H1 (cell line): Measurements from ENCODE around the gene VPS52. TPM values are rescaled to one million over a fixed set of nuclear protein-coding genes. Genes with fewer than 3 reads are reported as not detected.

Source experiments
- CTCF ChIA-PET: fragments of 300-600 bp; sonication (Branson Sonifier 250); formaldehyde crosslinking; loops from one replicate; lab custom pipeline; 2021; ENCODE audit not compliant: partially characterized antibody; lab: Charles Lee
- POLR2A ChIA-PET: fragments of 300-600 bp; sonication (Branson Sonifier 250); formaldehyde crosslinking; loops from one replicate; lab custom pipeline; 2021; ENCODE audit warnings: inconsistent platforms; ENCODE audit not compliant: partially characterized antibody; lab: Charles Lee
- DNase-seq, 2 experiments: peaks; one replicate each; pipeline versions ENCODE4 v3.0.0 to v3.0.0-alpha.2; 2010 to 2022; ENCODE audit warnings: low spot score in 2 of 2, low read depth in 1 of 2, mixed read lengths in 1 of 2
- FAIRE-seq: peaks from 2 replicates; lab custom pipeline; 2011; peaks lifted over from hg19 to GRCh38; lab: Jason Lieb, UNC
- H2AFZ ChIP-seq: 2 replicates; pipeline ENCODE4 v1.8.1; 2012; ENCODE audit warnings: low read length, inconsistent platforms
- H2AK5ac ChIP-seq: 2 replicates; pipeline ENCODE4 v1.6.1; 2013; ENCODE audit warnings: low read depth, low read length
- H2BK120ac ChIP-seq: replicated peaks from 2 replicates; pipeline ENCODE3; 2013; ENCODE audit warnings: low read depth, low read length, inconsistent platforms
- H2BK12ac ChIP-seq: 2 replicates; pipeline ENCODE4 v1.6.1; 2013; ENCODE audit warnings: low read depth, low read length
- H2BK15ac ChIP-seq: 2 replicates; pipeline ENCODE4 v1.6.1; 2013; ENCODE audit warnings: low read length
- H2BK20ac ChIP-seq: 2 replicates; pipeline ENCODE4 v1.6.1; 2013; ENCODE audit warnings: low read length
- H2BK5ac ChIP-seq: 2 replicates; pipeline ENCODE4 v1.6.1; 2013; ENCODE audit warnings: low read depth, low read length
- H3K14ac ChIP-seq: 2 replicates; pipeline ENCODE4 v1.6.1; 2013; ENCODE audit warnings: inconsistent platforms; ENCODE audit not compliant: insufficient read length
- H3K18ac ChIP-seq: 2 replicates; pipeline ENCODE4 v1.6.1; 2013; ENCODE audit warnings: low read length; ENCODE audit errors: extremely low read depth
- H3K23ac ChIP-seq: 2 replicates; pipeline ENCODE4 v1.6.1; 2013; ENCODE audit warnings: inconsistent platforms; ENCODE audit not compliant: insufficient read length
- H3K23me2 ChIP-seq: 2 replicates; pipeline ENCODE4 v1.6.1; 2013; ENCODE audit warnings: low read depth, low read length
- H3K27ac ChIP-seq: 2 replicates; pipeline ENCODE4 v1.6.1; 2011; ENCODE audit warnings: low read depth, low read length, inconsistent platforms
- H3K27me3 ChIP-seq, 4 experiments: replicated peaks in 1 of 4; 1 replicate in 1 of 4; 2 replicates in 3 of 4; pipeline versions ENCODE4 v1.6.1 to v1.8.1; 2011 to 2013; ENCODE audit warnings: low read length in 3 of 4, mild to moderate bottlenecking in 3 of 4, inconsistent platforms in 2 of 4, mixed read lengths in 2 of 4, moderate library complexity in 1 of 4; ENCODE audit not compliant: control insufficient read depth in 3 of 4, insufficient read depth in 3 of 4; ENCODE audit errors: extremely low read depth in 1 of 4
- H3K36me3 ChIP-seq, 4 experiments: 2 replicates each; pipeline versions ENCODE4 v1.6.1 to v1.8.1; 2011 to 2013; ENCODE audit warnings: mild to moderate bottlenecking in 4 of 4, low read length in 3 of 4, moderate library complexity in 2 of 4, control low read depth in 1 of 4, inconsistent platforms in 1 of 4; ENCODE audit not compliant: insufficient read depth in 4 of 4, control insufficient read depth in 2 of 4
- H3K4ac ChIP-seq: replicated peaks from 2 replicates; pipeline ENCODE3; 2013; ENCODE audit warnings: low read length, low read depth, mixed read lengths, inconsistent platforms; ENCODE audit not compliant: insufficient read length
- H3K4me1 ChIP-seq, 4 experiments: replicated peaks in 1 of 4; 1 replicate in 1 of 4; 2 replicates in 3 of 4; pipeline versions ENCODE4 v1.6.1 to v1.8.1; 2011 to 2013; ENCODE audit warnings: low read length in 3 of 4, inconsistent platforms in 2 of 4, mixed read lengths in 1 of 4; ENCODE audit not compliant: insufficient read depth in 4 of 4, control insufficient read depth in 3 of 4
- H3K4me2 ChIP-seq, 2 experiments: 2 replicates each; pipeline versions ENCODE4 v1.6.1 to v1.8.1; 2011 to 2013; ENCODE audit warnings: low read depth in 2 of 2, low read length in 2 of 2, control low read depth in 1 of 2, inconsistent platforms in 1 of 2, mild to moderate bottlenecking in 1 of 2; ENCODE audit not compliant: insufficient read depth in 1 of 2
- H3K4me3 ChIP-seq, 4 experiments: fragments of 200-600, 300-600 bp in 1 of 4; sonication (generic), shearing (Covaris generic), sonication (Bioruptor Twin) in 1 of 4; 2 replicates each; pipeline versions ENCODE4 v1.5.1 to v1.8.1; 2011 to 2016; ENCODE audit warnings: low read length in 4 of 4, low read depth in 3 of 4, control low read depth in 2 of 4, inconsistent platforms in 2 of 4, mild to moderate bottlenecking in 2 of 4, mixed read lengths in 1 of 4, moderate library complexity in 1 of 4; ENCODE audit not compliant: insufficient read depth in 2 of 4; ENCODE audit errors: extremely low read depth in 1 of 4
- H3K56ac ChIP-seq: replicated peaks from 2 replicates; pipeline ENCODE3; 2013; ENCODE audit warnings: low read depth, mild to moderate bottlenecking, mixed read lengths, low read length, inconsistent platforms; ENCODE audit not compliant: insufficient read length
- H3K79me1 ChIP-seq: 2 replicates; pipeline ENCODE4 v1.6.1; 2013; ENCODE audit warnings: low read depth, low read length, control low read depth
- H3K79me2 ChIP-seq, 2 experiments: 2 replicates each; pipeline versions ENCODE4 v1.6.1 to v1.8.1; 2012 to 2013; ENCODE audit warnings: low read length in 2 of 2, mild to moderate bottlenecking in 2 of 2, inconsistent platforms in 1 of 2; ENCODE audit not compliant: insufficient read depth in 2 of 2, control insufficient read depth in 1 of 2
- H3K9ac ChIP-seq, 4 experiments: replicated peaks in 1 of 4; 1 replicate in 1 of 4; 2 replicates in 3 of 4; pipeline versions ENCODE4 v1.6.1 to v1.8.1; 2011 to 2013; ENCODE audit warnings: low read depth in 3 of 4, low read length in 3 of 4, control low read depth in 2 of 4, mild to moderate bottlenecking in 2 of 4, moderate library complexity in 2 of 4, inconsistent platforms in 1 of 4; ENCODE audit errors: extremely low read depth in 1 of 4
- H3K9me3 ChIP-seq, 2 experiments: 2 replicates each; pipeline versions ENCODE4 v1.6.1 to v1.8.1; 2012 to 2013; ENCODE audit warnings: mild to moderate bottlenecking in 2 of 2, moderate library complexity in 2 of 2, control low read depth in 1 of 2, inconsistent platforms in 1 of 2, low read depth in 1 of 2, low read length in 1 of 2, mixed read lengths in 1 of 2; ENCODE audit not compliant: insufficient read depth in 2 of 2
- H4K20me1 ChIP-seq, 2 experiments: replicated peaks in 1 of 2; 2 replicates each; pipeline versions ENCODE3 to v1.8.1; 2011 to 2013; ENCODE audit warnings: inconsistent platforms in 2 of 2, low read length in 2 of 2, mild to moderate bottlenecking in 1 of 2; ENCODE audit not compliant: insufficient read depth in 2 of 2, control insufficient read depth in 1 of 2
- H4K5ac ChIP-seq: 2 replicates; pipeline ENCODE4 v1.6.1; 2013; ENCODE audit warnings: low read length, low read depth, mixed read lengths, inconsistent platforms; ENCODE audit not compliant: insufficient read length
- H4K8ac ChIP-seq: 2 replicates; pipeline ENCODE4 v1.8.0; 2013; ENCODE audit warnings: mild to moderate bottlenecking, moderate library complexity, low read length, inconsistent platforms; ENCODE audit not compliant: insufficient read depth; ENCODE audit errors: extremely low read depth
- H4K91ac ChIP-seq: replicated peaks from 2 replicates; pipeline ENCODE3; 2013; ENCODE audit warnings: low read length, mixed read lengths, inconsistent platforms; ENCODE audit not compliant: insufficient read length
- BCL11A ChIP-seq, 2 experiments: IDR thresholded peaks; one replicate each; pipeline ENCODE4 v1.6.1; 2011; ENCODE audit warnings: low read depth in 2 of 2, low read length in 2 of 2, mild to moderate bottlenecking in 2 of 2
- BRCA1 ChIP-seq: IDR thresholded peaks from 2 replicates; pipeline ENCODE4 v1.6.1; 2012; ENCODE audit warnings: low read depth, low read length, improper control_type of control experiment
- KDM1A ChIP-seq: fragments of 200-600, 300-600 bp; sonication (generic); IDR thresholded peaks from 2 replicates; pipeline ENCODE4 v1.7.1; 2016; ENCODE audit warnings: mild to moderate bottlenecking, low read length, borderline replicate concordance
- POLR2AphosphoS5 ChIP-seq: IDR thresholded peaks from 2 replicates; pipeline ENCODE4 v1.6.1; 2011; ENCODE audit warnings: low read depth, low read length
- SAP30 ChIP-seq: fragments of 300-600 bp; sonication (generic); IDR thresholded peaks from 2 replicates; pipeline ENCODE4 v1.7.1; 2012; ENCODE audit warnings: low read length, moderate library complexity, mild to moderate bottlenecking, inconsistent platforms; ENCODE audit not compliant: insufficient read depth, insufficient replicate concordance
- WGBS, 2 experiments: shearing (Covaris generic) in 1 of 2; methylation state at CpG; one replicate each; pipeline versions ENCODE4 v1.1.6 to v1.1.7; 2013 to 2015; ENCODE audit warnings: low lambda C conversion rate in 2 of 2, mixed read lengths in 2 of 2, inconsistent platforms in 1 of 2, low coverage in 1 of 2, missing lambda C conversion rate in 1 of 2; ENCODE audit not compliant: insufficient replicate concordance in 2 of 2, insufficient coverage in 1 of 2, insufficient read length in 1 of 2; ENCODE audit errors: extremely low coverage in 1 of 2, missing lambda C conversion rate in 1 of 2; 5-methylcytosine and 5-hydroxymethylcytosine counted together
- polyA plus RNA-seq, 7 experiments: library from polyadenylated mRNA; depleted of rRNA in 3 of 7; stranded (reverse) in 5 of 7; unstranded in 2 of 7; fragments of >200 nt in 5 of 7; fragments of 200-250 nt in 2 of 7; gene quantifications; 1 replicate in 5 of 7; 2 replicates in 1 of 7; 4 replicates in 1 of 7; pipeline versions ENCODE4 v1.2.1 to v1.2.3, GENCODE V29; 2011 to 2013; ENCODE audit warnings: missing spikeins in 2 of 7, mixed read lengths in 2 of 7
- total RNA-seq: library from RNA; stranded (reverse); fragmentation: NEBNext Ultra II Directional; extraction: Animal tissue kit (Norgen Biotek cat#: 25700); gene quantifications from 2 replicates; pipeline ENCODE4 v1.2.1, GENCODE V29; 2021

VPS52 gene
- total and polyA plus RNA-seq, 2 of the 8 experiments (the other 6 are each of a cell fraction or from before 2014, with no cell fraction given), result 36.5 to 86.3 TPM

DNA sequence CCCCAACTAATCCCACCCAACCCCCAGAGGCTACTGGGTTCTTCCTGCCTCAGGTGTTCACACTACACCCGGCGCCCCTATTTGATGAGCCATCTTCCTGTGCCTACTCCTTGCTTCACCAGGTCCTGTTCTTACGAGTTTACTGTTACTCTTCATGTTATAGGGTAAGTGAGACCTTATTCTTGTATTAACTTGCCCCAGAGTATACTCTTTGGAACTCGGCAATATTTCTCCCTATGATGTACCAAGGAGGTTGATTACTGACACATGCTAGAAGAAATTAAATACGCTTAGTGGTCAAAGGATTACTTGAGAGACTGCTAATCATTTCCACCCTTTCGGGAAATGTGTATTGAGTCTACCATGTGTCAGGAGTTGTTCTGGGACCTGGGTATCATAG is 54.4 kb downstream of the VPS52 start:
- Histone ChIP-seq H3K27ac (no peak overlapping the region), H3K23me2 (peaks cover 11% of the 10 kb centered on the region; the same call in 1 of the 2 replicates), H3K36me3 (peaks cover 0 to under 1% (median 0%) of the 10 kb centered on the region in 4 experiments; a peak in 1 of 8 replicates), H2AK5ac (no peak overlapping the region), H3K9me3 (no peaks in the 10 kb centered on the region), H3K4me2 (no peak overlapping the region), H3K79me2 (no peaks in the 10 kb centered on the region), H4K20me1 (peaks cover 0 to 6% of the 10 kb centered on the region in 2 experiments), H3K4me1 (peaks cover 0 to 7% (median 2%) of the 10 kb centered on the region in 4 experiments; a peak in 5 of 7 replicates), H2BK20ac (no peak overlapping the region), H3K14ac (no peak overlapping the region), H2AFZ (no peak overlapping the region), H3K18ac (no peak overlapping the region), H3K79me1 (no peaks in the 10 kb centered on the region), H4K8ac (no peak overlapping the region), H3K27me3 (peaks cover 39 to 79% (median 71%) of the 10 kb centered on the region in 4 experiments), H3K56ac (no peak overlapping the region), H3K9ac (no peak overlapping the region), H2BK12ac (no peak overlapping the region), H3K23ac (no peak overlapping the region), H2BK5ac (no peak overlapping the region), H2BK120ac (no peak overlapping the region), H4K5ac (no peak overlapping the region), H3K4me3 (no peak overlapping the region), H4K91ac (no peak overlapping the region), H3K4ac (no peak overlapping the region), H2BK15ac (no peak overlapping the region)
- FAIRE-seq (no peak), DNase-seq (no peak)
- CTCF ChIA-PET, result interaction anchor here (0.8 to 1.8 kb wide), 7 partner anchors 11 to 29 kb away, joined by 3 to 4 read pairs (median 3); no protein-coding TSS in a partner anchor
- no peak for TF ChIP-seq POLR2AphosphoS5
- no peak for TF ChIP-seq BCL11A (IDR thresholded peaks at IDR 0.05; ENCODE audit: low read depth in 2 of 2, low read length in 2 of 2)
- TF ChIP-seq KDM1A, result no peak
- TF ChIP-seq SAP30, result no peak
- no peak for TF ChIP-seq BRCA1
- WGBS, 2 experiments, result 76% methylated on average over 6 of the region's 6 CpGs; no CpG with 5 or more reads in 1 of the 2 experiments
- POLR2A ChIA-PET, result interaction anchor here (1.1 kb wide), 1 partner anchor 31 kb away, joined by 3 read pairs; no protein-coding TSS in a partner anchor
